Fibroblast of villous mesenchyme (primary cell): Measurements from ENCODE around the gene METTL23. TPM values are rescaled to one million over a fixed set of nuclear protein-coding genes. Genes with fewer than 3 reads are reported as not detected.
A peak's percentile ranks its signal among the peaks of the same experiment; 100 is the strongest.
"Not testable (repeated sequence)": the region's sequence is repeated elsewhere in the genome, so short reads cannot be mapped to it uniquely, and the experiment has no call there.

Experiments used
- DNase-seq: peaks from one replicate; pipeline ENCODE4 v3.0.0-alpha.2; 2010; ENCODE audit warnings: low read depth
- H3K4me3 ChIP-seq: 2 replicates; pipeline ENCODE4 v1.5.1; 2011; ENCODE audit warnings: low read depth, mild to moderate bottlenecking, low read length
- CTCF ChIP-seq: IDR thresholded peaks from 2 replicates; pipeline ENCODE4 v1.5.1; 2012; ENCODE audit warnings: low read depth, mild to moderate bottlenecking, low read length; ENCODE audit not compliant: insufficient read depth
- total RNA-seq: library from RNA; depleted of rRNA; stranded (reverse); fragments of >200 nt; gene quantifications from 2 replicates; pipeline ENCODE4 v1.2.3, GENCODE V29; 2012

METTL23 gene
- total RNA-seq, 1 donor, result 30.2 TPM

GRCh38 chr17:76696763-76697701 is 29.6 kb upstream of the METTL23 start:
- peak; percentile 55 for DNase-seq
- H3K4me3 ChIP-seq, result no peak overlapping the region
- TF ChIP-seq CTCF, result no peak

- DNase-seq, result peak; percentile 79
- TF ChIP-seq CTCF, result no peak
- H3K4me3 ChIP-seq, result no peak overlapping the region
These were observed 28.8 kb upstream of the METTL23 start for GRCh38 chr17:76697702-76698465.

- not testable (repeated sequence) for H3K4me3 ChIP-seq, DNase-seq
These were observed 28.1 kb upstream of the METTL23 start for GRCh38 chr17:76698466-76698977.

GRCh38 chr17:76700270-76700616 is 26.4 kb upstream of the METTL23 start:
- no peak for TF ChIP-seq CTCF
- H3K4me3 ChIP-seq, result no peak overlapping the region
- no peak for DNase-seq

- DNase-seq, result peak; percentile 89
- TF ChIP-seq CTCF, result no peak
- peak overlapping the region; percentile 26 for H3K4me3 ChIP-seq
These were observed 25.8 kb upstream of the METTL23 start for GRCh38 chr17:76700617-76701470.

GRCh38 chr17:76701471-76701967 is 25.1 kb upstream of the METTL23 start:
- DNase-seq, result no peak
- H3K4me3 ChIP-seq, result no peak overlapping the region
- no peak for TF ChIP-seq CTCF
